K562 (cell line): ENCODE data around the gene SAP25. TPM values are rescaled to one million over a fixed set of nuclear protein-coding genes. Genes with fewer than 3 reads are reported as not detected.

Experiments
- CXXC5 ChIP-seq: fragments of 250-450 bp; sonication (Bioruptor Pico); IDR thresholded peaks from 2 replicates; pipeline ENCODE4 v1.8.0; 2022; ENCODE audit warnings: inconsistent platforms, mild to moderate bottlenecking, moderate library complexity
- REST ChIP-seq, 2 experiments: fragments of 450-650 bp; formaldehyde crosslinking in 1 of 2; IDR thresholded peaks; 2 replicates each; pipeline versions ENCODE4 v1.4.0 to v1.6.1; 2014 to 2020; ENCODE audit warnings: mild to moderate bottlenecking in 2 of 2, borderline replicate concordance in 1 of 2, low read depth in 1 of 2
- polyA plus RNA-seq, 8 experiments: library from polyadenylated mRNA; depleted of rRNA in 4 of 8; stranded (reverse) in 5 of 8; unstranded in 3 of 8; fragments of >200 nt; fragmentation: Nextera tagmentation in 2 of 8; fragmentation: Illumina TruSeq in 1 of 8; extraction: Ambion mirVana in 2 of 8; extraction: Trizol in 1 of 8; gene quantifications; 2 replicates each; pipeline versions ENCODE4 v1.2.1 to v1.2.3, GENCODE V29; 2011 to 2014; ENCODE audit warnings: inconsistent platforms in 1 of 8, missing spikeins in 1 of 8
- total RNA-seq, 7 experiments: library from RNA; depleted of rRNA in 6 of 7; stranded (reverse); fragments of >200 nt in 6 of 7; fragmentation: Illumina TruSeq in 2 of 7; extraction: Trizol in 2 of 7; gene quantifications; 2 replicates each; pipeline versions ENCODE4 v1.2.1 to v1.2.3, GENCODE V29; 2011 to 2021; ENCODE audit warnings: low replicate concordance in 1 of 7

Gene SAP25
- total and polyA plus RNA-seq, 9 of the 15 experiments (the other 6 are each of a cell fraction or from before 2014, with no cell fraction given): 0.13 to 5.3 (median 0.78) TPM; not detected in 1

- TF ChIP-seq REST (IDR thresholded peaks at IDR 0.05; ENCODE audit: borderline replicate concordance) (no peak), REST (CRISPR knock-in tag; IDR thresholded peaks at IDR 0.05; ENCODE audit: low read depth) (no peak), CXXC5 (no peak)
Observed at GRCh38 chr7:100609958-100610357, 36.3 kb upstream of the SAP25 start (continued).
